Pulmonary artery endothelial cell (primary cell): ENCODE data around the gene GET4. TPM values are rescaled to one million over a fixed set of nuclear protein-coding genes. Genes with fewer than 3 reads are reported as not detected.
A peak's percentile ranks its signal among the peaks of the same experiment; 100 is the strongest.
"Not testable (repeated sequence)": the region's sequence is repeated elsewhere in the genome, so short reads cannot be mapped to it uniquely, and the experiment has no call there.

Experiments used
- DNase-seq: peaks from one replicate; pipeline ENCODE4 v3.0.0-alpha.2; 2011; ENCODE audit warnings: low read depth, low spot score
- total RNA-seq: library from RNA; depleted of rRNA; stranded (reverse); fragments of >200 nt; gene quantifications from 2 replicates; pipeline ENCODE4 v1.2.3, GENCODE V29; 2014

GET4 gene
- total RNA-seq, 1 donor from 2014 or later = 44.2 TPM

- no peak for DNase-seq
These were observed 22.7 kb downstream of the GET4 start for GRCh38 chr7:898855-899681.

- DNase-seq = no peak
These were observed 23.5 kb downstream of the GET4 start for GRCh38 chr7:899806-900205.

- DNase-seq = no peak
These were observed 24.1 kb downstream of the GET4 start for GRCh38 chr7:900331-901040.

GRCh38 chr7:901041-901387 lies 24.7 kb downstream of the GET4 start:
- no peak for DNase-seq

DNA sequence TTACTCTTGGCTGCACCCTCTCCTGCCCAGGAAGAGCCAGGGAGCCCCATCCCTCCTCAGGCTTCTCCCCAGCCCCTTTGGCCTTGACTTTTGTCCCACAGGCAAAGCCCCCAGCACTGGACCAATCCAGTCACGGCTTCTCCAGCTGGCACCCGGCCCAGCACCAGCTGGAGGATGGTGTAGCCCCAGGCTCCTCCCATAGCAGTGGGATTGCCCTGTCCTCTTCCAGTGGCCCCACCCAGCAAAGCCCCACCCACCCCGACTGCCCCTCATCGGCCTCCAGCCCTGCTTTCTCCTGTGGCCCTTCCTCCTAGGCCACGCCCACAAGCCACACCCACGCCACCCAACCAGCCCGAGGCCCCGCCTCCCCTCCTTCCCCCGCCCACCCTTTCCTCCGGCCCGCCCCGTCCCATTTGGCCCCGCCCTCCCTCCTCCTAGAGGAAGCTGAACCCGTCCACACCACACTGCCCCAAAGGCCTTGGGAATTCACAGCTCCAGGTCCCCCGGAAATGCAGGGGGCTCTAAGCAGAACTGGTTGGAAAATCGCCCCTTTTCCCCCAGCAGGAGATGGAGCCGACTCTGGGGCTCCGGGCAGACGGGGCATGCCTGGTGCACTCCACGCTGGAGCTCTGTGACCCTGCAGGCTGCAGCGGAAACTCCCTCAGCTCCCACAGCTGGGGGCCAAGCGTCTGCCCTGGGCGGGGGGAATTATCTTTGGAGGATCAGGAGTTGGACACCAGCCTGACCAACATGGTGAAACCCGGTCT lies 25.2 kb downstream of the GET4 start:
- peak; percentile 13 for DNase-seq

- no peak for DNase-seq
These were observed 26.6 kb downstream of the GET4 start for GRCh38 chr7:902996-903395.

DNA sequence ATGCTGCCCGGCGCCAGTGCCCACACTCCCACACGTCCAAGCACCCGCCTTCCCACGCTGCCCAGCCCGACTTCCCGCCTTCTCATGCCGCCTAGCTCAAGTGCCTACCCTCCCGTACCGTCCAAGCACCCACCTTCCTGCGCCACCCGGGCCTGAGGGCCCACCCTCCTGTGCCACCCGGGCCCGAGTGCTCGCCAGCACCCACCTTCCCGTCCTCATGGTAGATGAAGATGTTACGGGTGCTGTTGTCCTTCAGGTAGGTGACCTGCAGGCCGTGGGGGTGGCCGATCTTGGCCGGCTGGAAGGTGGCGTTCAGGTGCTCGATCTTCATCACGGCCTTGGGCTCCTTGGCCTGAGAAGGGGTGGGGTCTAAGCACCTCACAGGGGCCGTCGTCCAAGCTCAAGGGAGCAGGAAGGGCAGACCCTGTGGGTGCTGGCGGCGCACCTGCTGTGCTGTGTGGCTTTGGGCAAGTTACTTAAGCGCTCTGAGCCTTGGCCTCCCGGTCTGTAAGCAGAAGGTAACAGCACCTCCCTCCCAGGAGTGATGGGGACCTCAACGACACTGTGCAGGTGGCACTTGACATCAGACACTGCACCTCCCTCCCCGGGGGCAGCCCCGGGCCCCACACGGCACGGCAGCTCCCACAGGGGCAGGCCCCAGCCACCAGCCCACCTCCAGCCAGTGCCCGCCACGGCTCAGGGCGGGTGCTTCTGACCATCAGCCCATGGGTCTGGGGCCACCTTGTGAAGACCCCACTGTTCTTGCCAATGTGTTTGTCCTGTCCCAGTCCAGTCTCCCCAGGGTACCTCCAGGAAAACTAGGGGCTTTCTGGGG lies 27.8 kb downstream of the GET4 start:
- DNase-seq = no peak

DNA sequence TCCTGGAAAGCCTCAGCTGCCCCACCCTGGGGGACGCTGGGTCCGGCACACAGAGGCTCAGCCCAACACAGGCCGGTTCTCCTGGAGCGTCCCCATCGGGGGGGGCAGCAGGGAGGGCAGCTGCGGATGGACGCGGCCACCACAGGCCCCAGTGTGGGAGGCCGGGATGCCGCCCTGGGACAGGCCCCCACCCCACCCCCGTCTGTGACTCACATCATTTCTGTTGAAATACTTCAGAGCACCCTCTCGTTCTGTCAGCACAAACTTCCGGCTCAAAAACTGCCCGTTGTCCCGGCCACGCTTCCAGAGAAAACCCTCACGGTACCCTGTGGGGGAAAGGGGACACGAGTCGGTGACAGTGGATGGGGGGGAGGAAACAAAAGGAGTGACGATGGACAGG lies 28.5 kb downstream of the GET4 start:
- DNase-seq = no peak

GRCh38 chr7:906776-907157 lies 30.4 kb downstream of the GET4 start:
- DNase-seq = no peak

DNA sequence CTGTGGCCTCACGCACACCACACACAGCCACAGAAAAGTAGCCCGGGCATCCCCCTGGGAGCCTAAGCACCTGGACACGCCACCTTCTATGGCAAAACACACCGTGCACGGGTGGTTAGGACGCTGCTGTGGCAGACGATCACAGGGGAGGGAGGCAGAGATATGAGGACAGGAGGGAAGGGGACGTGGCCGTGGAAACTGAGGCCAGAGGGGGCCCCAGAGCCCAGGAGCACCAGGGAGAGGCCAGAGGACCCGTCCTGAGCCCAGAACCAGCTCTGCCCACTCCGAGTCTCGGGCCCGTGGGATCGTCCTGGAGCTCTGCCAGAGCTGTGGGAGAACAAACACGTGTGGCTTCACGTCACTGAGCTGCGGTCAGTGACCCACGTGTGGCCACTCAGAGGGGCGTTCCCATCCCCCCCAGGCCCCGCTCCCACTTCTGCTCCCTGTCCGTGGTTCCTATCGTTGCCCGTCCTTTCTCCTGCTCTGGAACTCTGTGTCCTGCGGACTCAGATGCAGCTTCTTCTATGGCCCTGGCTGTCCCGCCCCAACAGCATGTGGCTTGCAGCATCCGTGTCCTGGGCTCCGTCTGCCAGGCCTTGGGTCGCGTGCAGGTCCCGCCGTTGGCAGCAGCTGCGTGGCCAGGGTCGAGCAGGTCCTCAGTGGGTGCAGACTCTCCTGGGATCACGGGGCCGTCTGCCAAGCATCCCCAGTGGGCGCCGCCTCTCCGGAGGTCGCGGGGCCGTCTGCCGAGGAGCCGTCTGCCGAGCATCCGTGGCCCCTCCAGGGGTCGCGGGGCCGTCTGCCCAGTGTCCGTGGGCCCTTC lies 31.0 kb downstream of the GET4 start:
- no peak for DNase-seq

GRCh38 chr7:908159-908581 lies 31.8 kb downstream of the GET4 start:
- DNase-seq = no peak

DNA sequence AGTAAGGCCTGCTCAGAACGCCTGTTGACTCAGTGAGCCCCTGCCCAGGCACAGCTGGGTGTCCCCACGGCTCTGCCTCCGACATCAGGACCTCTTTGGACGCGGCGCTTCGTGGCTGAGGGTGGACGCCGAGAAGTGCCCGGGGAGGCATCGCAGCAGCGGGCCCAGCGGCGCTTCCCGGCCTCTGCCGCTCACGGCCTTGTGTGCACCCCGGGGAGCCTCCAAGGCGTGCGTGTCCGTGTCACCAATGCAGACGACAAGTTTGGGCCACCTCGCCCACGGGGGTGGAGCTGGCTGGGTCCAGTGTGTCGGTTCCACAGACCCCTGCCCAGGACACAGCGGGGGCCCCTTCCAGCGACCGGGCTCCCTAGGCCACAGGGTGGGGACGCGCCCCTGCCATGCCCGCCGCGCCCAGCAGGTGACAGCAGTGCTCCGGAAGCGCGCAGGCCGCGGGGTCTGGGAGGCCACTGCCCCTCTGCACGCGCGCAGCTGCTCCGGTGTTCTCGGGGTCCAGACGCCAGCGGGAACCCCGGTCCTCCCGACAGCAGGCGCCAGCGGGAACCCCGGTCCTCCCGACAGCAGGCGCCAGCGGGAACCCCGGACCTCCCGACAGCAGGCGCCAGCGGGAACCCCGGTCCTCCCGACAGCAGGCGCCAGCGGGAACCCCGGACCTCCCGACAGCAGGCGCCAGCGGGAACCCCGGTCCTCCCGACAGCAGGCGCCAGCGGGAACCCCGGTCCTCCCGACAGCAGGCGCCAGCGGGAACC lies 32.4 kb downstream of the GET4 start:
- not testable (repeated sequence) for DNase-seq

- no peak for DNase-seq
These were observed 33.3 kb downstream of the GET4 start for GRCh38 chr7:909358-910329.

DNA sequence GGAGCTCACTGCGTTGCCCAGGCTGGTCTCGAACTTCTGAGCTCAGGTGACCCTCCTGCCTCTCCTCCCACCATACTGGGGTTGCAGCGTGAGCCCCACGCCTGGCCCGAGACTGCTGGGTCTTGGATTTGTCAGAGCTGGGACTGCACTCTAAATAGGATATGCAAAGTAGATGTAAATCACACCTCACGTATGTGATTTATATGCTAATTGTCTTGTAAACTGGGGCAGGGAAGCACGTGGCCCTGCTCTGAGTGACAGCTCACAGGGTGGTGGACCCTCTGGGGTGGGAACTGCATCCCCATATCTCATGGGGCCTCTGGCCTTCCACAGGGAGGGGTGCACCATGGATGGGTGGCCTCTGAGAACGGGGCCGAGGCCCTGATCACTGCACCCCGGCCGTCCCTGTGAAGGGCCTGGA lies 34.1 kb downstream of the GET4 start:
- DNase-seq = no peak

DNA sequence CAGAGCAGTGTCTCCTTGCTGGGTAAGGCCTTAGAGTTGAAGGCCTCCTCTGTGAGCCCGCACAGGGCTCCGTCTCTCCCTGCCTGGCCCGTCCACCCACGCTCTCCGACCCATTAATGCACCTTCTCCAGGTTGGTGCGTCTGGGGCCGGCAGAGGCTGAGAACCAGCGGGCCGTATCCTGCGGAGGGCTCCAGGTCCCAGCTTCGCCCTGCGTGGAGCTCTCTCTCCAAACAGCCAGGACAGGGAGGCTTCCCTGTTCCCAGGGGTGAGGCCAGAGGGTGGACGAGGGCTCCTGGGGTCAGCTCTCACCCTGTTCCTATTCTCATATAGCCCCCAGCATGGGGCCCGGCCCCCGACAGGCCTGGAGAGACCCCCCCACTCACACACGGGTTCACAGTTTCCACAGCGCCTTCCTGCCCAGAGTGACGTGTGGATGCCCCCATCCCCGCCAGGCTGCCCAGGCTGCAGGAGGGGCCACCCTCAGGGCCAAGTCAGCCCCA lies 34.6 kb downstream of the GET4 start:
- DNase-seq = no peak

DNA sequence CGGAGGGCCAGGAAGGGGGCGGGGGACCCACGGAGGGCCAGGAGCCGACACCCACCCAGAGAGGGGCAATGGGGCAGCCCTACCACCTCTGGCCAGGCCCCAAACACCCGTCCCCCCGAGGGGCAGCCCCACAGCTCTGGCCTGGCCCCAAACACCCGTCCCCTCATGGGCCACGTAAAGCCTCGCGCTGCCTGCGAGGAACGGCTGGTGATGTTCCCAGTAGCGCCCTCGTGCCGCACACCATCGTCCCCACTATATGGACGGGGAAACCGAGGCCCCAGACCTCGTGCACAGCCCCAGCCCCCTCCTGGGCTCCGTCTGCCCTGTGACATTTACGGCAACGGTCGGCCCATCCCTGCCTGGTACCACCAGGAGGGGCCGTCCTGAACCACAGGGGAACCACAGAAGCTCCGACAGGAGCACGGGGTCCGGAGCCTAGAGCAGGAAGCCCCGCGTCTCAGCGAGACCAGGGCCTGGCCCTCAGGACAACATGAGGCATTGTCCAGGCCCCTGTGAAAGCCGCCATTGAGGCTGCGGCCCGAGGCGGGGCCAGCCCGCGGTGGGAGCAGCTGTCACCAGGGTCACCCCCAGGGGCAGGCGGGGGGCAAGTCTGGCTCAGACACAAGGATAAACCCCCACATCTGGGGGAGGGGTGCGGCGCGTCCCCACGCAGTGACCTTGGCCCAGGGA lies 35.6 kb downstream of the GET4 start:
- DNase-seq = no peak

- no peak for DNase-seq
These were observed 37.6 kb downstream of the GET4 start for GRCh38 chr7:913736-914520.
